Esophagus muscularis mucosa (tissue), 4 donors: Measurements from ENCODE around the gene CR1L.

Experiments
- CTCF ChIP-seq, 3 experiments: fragments of 200-600 bp in 2 of 3; fragments of 450-650 bp in 1 of 3; sonication (generic) in 2 of 3; IDR thresholded peaks; one replicate each; pipeline ENCODE4 v1.5.1; 2017 to 2019; ENCODE audit warnings: antibody characterized with exemption in 3 of 3, mild to moderate bottlenecking in 2 of 3, moderate library complexity in 1 of 3
- EP300 ChIP-seq: sonication (generic); formaldehyde crosslinking; IDR thresholded peaks from one replicate; pipeline ENCODE4 v1.6.1; 2017; ENCODE audit warnings: antibody characterized with exemption
- POLR2A ChIP-seq: fragments of 450-650 bp; IDR thresholded peaks from one replicate; pipeline ENCODE4 v1.6.1; 2017; ENCODE audit warnings: antibody characterized with exemption, moderate library complexity, mild to moderate bottlenecking, low read depth

GRCh38 chr1:207753611-207754010, 108.7 kb downstream of the CR1L start:
- TF ChIP-seq CTCF (IDR thresholded peaks at IDR 0.05) = no peak
- TF ChIP-seq EP300 = no peak
- no peak for TF ChIP-seq POLR2A
